ENCODE measurements around the gene PLCG1. TPM values are rescaled to one million over a fixed set of nuclear protein-coding genes. Genes with fewer than 3 reads are reported as not detected.

The PLCG1 gene
- total and polyA plus RNA-seq, 9 of the 15 experiments (the other 6 are each of a cell fraction or from before 2014, with no cell fraction given) = 1.7 to 67.0 (median 34.8) TPM

GRCh38 chr20:41150664-41151063 lies 13.3 kb downstream of the PLCG1 start (continued):
- TF ChIP-seq CBFA2T2 (conservative IDR thresholded peaks at IDR 0.05) (peak; percentile 40; the same call in 1 of the 2 replicates), ATF7 (IDR thresholded peaks at IDR 0.05) (peak; percentile 94), ETV1 (tag; conservative IDR thresholded peaks at IDR 0.05; ENCODE audit: low read depth) (0 out of 2 replicates have a peak, but pooled peaks have one; percentile 36), ZBTB17 (CRISPR knock-in tag; IDR thresholded peaks at IDR 0.05) (no peak), NCOR1 (IDR thresholded peaks at IDR 0.05) (peak; percentile 12; the same call in 1 of the 2 replicates), ATF1 (CRISPR knock-in tag; IDR thresholded peaks at IDR 0.05) (no peak), ATF1 (tag; IDR thresholded peaks at IDR 0.05) (peak; percentile 29; the same call in 1 of the 2 replicates), GATA2 (CRISPR knock-in tag; IDR thresholded peaks at IDR 0.05) (peak; percentile 89), DPF2 (IDR thresholded peaks at IDR 0.05) (peak; percentile 77), IFI16 (CRISPR knock-in tag; IDR thresholded peaks at IDR 0.05) (no peak), CBFA2T3 (IDR thresholded peaks at IDR 0.05) (peak; percentile 70), PKNOX1 (IDR thresholded peaks at IDR 0.05) (peak; percentile 8; the same call in 1 of the 2 replicates), JUND (IDR thresholded peaks at IDR 0.05; ENCODE audit: borderline replicate concordance, low read depth, low read length) (peak; percentile 87), JUND (tag; IDR thresholded peaks at IDR 0.05; ENCODE audit: borderline replicate concordance, low read depth, low read length) (peak; percentile 82), CTBP1 (IDR thresholded peaks at IDR 0.05; ENCODE audit: borderline replicate concordance) (0 out of 2 replicates have a peak, but pooled peaks have one; percentile 40), RBM34 (IDR thresholded peaks at IDR 0.05; ENCODE audit: borderline replicate concordance, insufficient read depth, low read length) (no peak), TEAD4 (IDR thresholded peaks at IDR 0.05; ENCODE audit: low read length) (peak; percentile 54), TEAD4 (CRISPR knock-in tag; IDR thresholded peaks at IDR 0.05; ENCODE audit: borderline replicate concordance) (no peak), ESRRB (CRISPR knock-in tag; IDR thresholded peaks at IDR 0.05; ENCODE audit: borderline replicate concordance) (no peak), ZNF584 (CRISPR knock-in tag; IDR thresholded peaks at IDR 0.05; ENCODE audit: low read depth) (no peak), CUX1 (CRISPR knock-in tag; IDR thresholded peaks at IDR 0.05) (peak; percentile 39; the same call in 1 of the 2 replicates)
- TF ChIP-seq, protein P1, sequence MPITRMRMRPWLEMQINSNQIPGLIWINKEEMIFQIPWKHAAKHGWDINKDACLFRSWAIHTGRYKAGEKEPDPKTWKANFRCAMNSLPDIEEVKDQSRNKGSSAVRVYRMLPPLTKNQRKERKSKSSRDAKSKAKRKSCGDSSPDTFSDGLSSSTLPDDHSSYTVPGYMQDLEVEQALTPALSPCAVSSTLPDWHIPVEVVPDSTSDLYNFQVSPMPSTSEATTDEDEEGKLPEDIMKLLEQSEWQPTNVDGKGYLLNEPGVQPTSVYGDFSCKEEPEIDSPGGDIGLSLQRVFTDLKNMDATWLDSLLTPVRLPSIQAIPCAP (CRISPR knock-in tag; IDR thresholded peaks at IDR 0.05; ENCODE audit: borderline replicate concordance) = no peak
- TF ChIP-seq, protein P2, sequence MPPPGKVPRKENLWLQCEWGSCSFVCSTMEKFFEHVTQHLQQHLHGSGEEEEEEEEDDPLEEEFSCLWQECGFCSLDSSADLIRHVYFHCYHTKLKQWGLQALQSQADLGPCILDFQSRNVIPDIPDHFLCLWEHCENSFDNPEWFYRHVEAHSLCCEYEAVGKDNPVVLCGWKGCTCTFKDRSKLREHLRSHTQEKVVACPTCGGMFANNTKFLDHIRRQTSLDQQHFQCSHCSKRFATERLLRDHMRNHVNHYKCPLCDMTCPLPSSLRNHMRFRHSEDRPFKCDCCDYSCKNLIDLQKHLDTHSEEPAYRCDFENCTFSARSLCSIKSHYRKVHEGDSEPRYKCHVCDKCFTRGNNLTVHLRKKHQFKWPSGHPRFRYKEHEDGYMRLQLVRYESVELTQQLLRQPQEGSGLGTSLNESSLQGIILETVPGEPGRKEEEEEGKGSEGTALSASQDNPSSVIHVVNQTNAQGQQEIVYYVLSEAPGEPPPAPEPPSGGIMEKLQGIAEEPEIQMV (tag; conservative IDR thresholded peaks at IDR 0.05; ENCODE audit: low read depth) = no peak
